Activated CD4-positive, alpha-beta T cell treated with anti-CD3 and anti-CD28 coated beads for 36 hours (primary cell): ENCODE measurements around the gene ZNF322. TPM values are rescaled to one million over a fixed set of nuclear protein-coding genes. Genes with fewer than 3 reads are reported as not detected.

Experiments
- ATAC-seq: fragments of 200-7000 bp; cut with Tn5 transposase; one replicate; pipeline ENCODE4 v1.10.0; 2021; ENCODE audit warnings: mild to moderate bottlenecking, moderate library complexity
- CTCF ChIA-PET: fragments of 350-600 bp; sonication (Branson Sonifier 250); formaldehyde crosslinking; loops from one replicate; lab custom pipeline; 2021; ENCODE audit warnings: antibody characterized with exemption; lab: Charles Lee
- POLR2A ChIA-PET: fragments of 350-600 bp; sonication (Branson Sonifier 250); formaldehyde crosslinking; loops from one replicate; lab custom pipeline; 2021; ENCODE audit warnings: antibody characterized with exemption, inconsistent platforms; lab: Charles Lee
- DNase-seq: peaks from one replicate; pipeline ENCODE4 v3.0.0-alpha.2; 2020
- H3K27ac Mint-ChIP-seq: one replicate; pipeline ENCODE4 v1.8.0; 2021; ENCODE audit warnings: mixed read lengths
- H3K27me3 Mint-ChIP-seq: one replicate; pipeline ENCODE4 v1.8.0; 2021; ENCODE audit warnings: mixed read lengths
- H3K36me3 Mint-ChIP-seq: one replicate; pipeline ENCODE4 v1.8.0; 2021; ENCODE audit warnings: low read depth, mixed read lengths
- H3K4me1 Mint-ChIP-seq: one replicate; pipeline ENCODE4 v1.8.0; 2021; ENCODE audit warnings: mixed read lengths
- H3K4me3 Mint-ChIP-seq: one replicate; pipeline ENCODE4 v1.8.0; 2021; ENCODE audit warnings: mild to moderate bottlenecking, moderate library complexity, mixed read lengths
- H3K9me3 Mint-ChIP-seq: one replicate; pipeline ENCODE4 v1.8.0; 2021; ENCODE audit warnings: low read depth, mixed read lengths
- intact Hi-C, 2 experiments: fragments of 100-400 bp; cut with DNase I in 1 of 2; cut with micrococcal nuclease in 1 of 2; formaldehyde crosslinking; loops; one replicate each; pipeline versions ENCODE4 v1.14.2 to v1.15.1; 2022 to 2024; cut with DNase I, micrococcal nuclease
- total RNA-seq, 2 experiments: library from RNA; stranded (reverse); gene quantifications; one replicate each; pipeline ENCODE4 v1.2.3, GENCODE V29; 2021

The ZNF322 gene
- total RNA-seq, 2 experiments from 2014 or later: 5.2 to 8.4 TPM

- Mint-ChIP-seq H3K27me3 (peaks cover 9% of the 10 kb centered on the region), H3K9me3 (no peaks in the 10 kb centered on the region), H3K4me3 (no peak overlapping the region), H3K27ac (no peak overlapping the region), H3K36me3 (peaks cover 33% of the 10 kb centered on the region), H3K4me1 (peaks cover 27% of the 10 kb centered on the region)
- CTCF ChIA-PET: no interaction called here
- intact Hi-C loops: no loop called here
- ATAC-seq: no peak
- DNase-seq: no peak
- POLR2A ChIA-PET: no interaction called here
These were observed 2.3 kb downstream of the ZNF322 start for GRCh38 chr6:26657256-26657655.

GRCh38 chr6:26653007-26653406 is 6.5 kb downstream of the ZNF322 start:
- Mint-ChIP-seq H3K9me3 (peaks cover 7% of the 10 kb centered on the region), H3K27ac (no peak overlapping the region), H3K27me3 (no peaks in the 10 kb centered on the region), H3K36me3 (peaks cover 60% of the 10 kb centered on the region), H3K4me3 (no peak overlapping the region), H3K4me1 (peaks cover 13% of the 10 kb centered on the region)
- intact Hi-C loops: no loop called here
- no peak for DNase-seq
- ChIA-PET POLR2A (no interaction called here), CTCF (no interaction called here)
- ATAC-seq: no peak

- CTCF ChIA-PET: no interaction called here
- no peak for ATAC-seq
- peaks cover 8% of the 10 kb centered on the region for H3K9me3 Mint-ChIP-seq
- DNase-seq: no peak
- intact Hi-C loops: no loop called here
- H3K27me3 Mint-ChIP-seq: no peaks in the 10 kb centered on the region
- POLR2A ChIA-PET: no interaction called here
- H3K4me3 Mint-ChIP-seq: no peak overlapping the region
- H3K4me1 Mint-ChIP-seq: peaks cover 2% of the 10 kb centered on the region
- no peak overlapping the region for H3K27ac Mint-ChIP-seq
- H3K36me3 Mint-ChIP-seq: peaks cover 55% of the 10 kb centered on the region
These were observed 8.3 kb downstream of the ZNF322 start for GRCh38 chr6:26651133-26651781.

GRCh38 chr6:26646074-26646473 is 13.5 kb downstream of the ZNF322 start:
- POLR2A ChIA-PET: no interaction called here
- Mint-ChIP-seq H3K4me1 (no peaks in the 10 kb centered on the region), H3K4me3 (no peak overlapping the region), H3K9me3 (peaks cover 19% of the 10 kb centered on the region), H3K27me3 (no peaks in the 10 kb centered on the region), H3K36me3 (peaks cover 60% of the 10 kb centered on the region), H3K27ac (no peak overlapping the region)
- no peak for DNase-seq
- ATAC-seq: no peak
- intact Hi-C loops: no loop called here
- CTCF ChIA-PET: no interaction called here

- Mint-ChIP-seq H3K9me3 (peaks cover 32% of the 10 kb centered on the region), H3K36me3 (peaks cover 67% of the 10 kb centered on the region), H3K27ac (no peak overlapping the region), H3K27me3 (no peaks in the 10 kb centered on the region), H3K4me1 (no peaks in the 10 kb centered on the region), H3K4me3 (no peak overlapping the region)
- POLR2A ChIA-PET: no interaction called here
- ATAC-seq: no peak
- DNase-seq: no peak
- CTCF ChIA-PET: no interaction called here
- intact Hi-C loops: no loop called here
These were observed 18.7 kb downstream of the ZNF322 start for GRCh38 chr6:26640806-26641205.

GRCh38 chr6:26629359-26629758 is 30.2 kb downstream of the ZNF322 start:
- POLR2A ChIA-PET: no interaction called here
- CTCF ChIA-PET: no interaction called here
- Mint-ChIP-seq H3K4me3 (no peak overlapping the region), H3K9me3 (peaks cover 6% of the 10 kb centered on the region), H3K36me3 (peaks cover 6% of the 10 kb centered on the region), H3K27ac (no peak overlapping the region), H3K4me1 (no peaks in the 10 kb centered on the region), H3K27me3 (peaks cover 6% of the 10 kb centered on the region)
- intact Hi-C loops: no loop called here
- ATAC-seq: no peak
- no peak for DNase-seq

GRCh38 chr6:26627843-26628242 is 31.7 kb downstream of the ZNF322 start:
- intact Hi-C loops: no loop called here
- H3K27ac Mint-ChIP-seq: no peak overlapping the region
- no peaks in the 10 kb centered on the region for H3K36me3 Mint-ChIP-seq
- no peak overlapping the region for H3K4me3 Mint-ChIP-seq
- no peak for ATAC-seq
- no peak for DNase-seq
- no peaks in the 10 kb centered on the region for H3K4me1 Mint-ChIP-seq
- peaks cover 6% of the 10 kb centered on the region for H3K27me3 Mint-ChIP-seq
- H3K9me3 Mint-ChIP-seq: peaks cover 7% of the 10 kb centered on the region
- CTCF ChIA-PET: interaction anchor here (0.5 kb wide), 1 partner anchor 410 kb away, joined by 3 read pairs; no protein-coding TSS in a partner anchor
- POLR2A ChIA-PET: no interaction called here

- ChIA-PET POLR2A (no interaction called here), CTCF (interaction anchor here (0.7 kb wide), 1 partner anchor 1140 kb away, joined by 3 read pairs; no protein-coding TSS in a partner anchor)
- H3K4me1 Mint-ChIP-seq: no peaks in the 10 kb centered on the region
- DNase-seq (no peak), ATAC-seq (no peak)
- no peaks in the 10 kb centered on the region for H3K36me3 Mint-ChIP-seq
- H3K4me3 Mint-ChIP-seq: no peak overlapping the region
- H3K9me3 Mint-ChIP-seq: peaks cover 7% of the 10 kb centered on the region
- intact Hi-C loops: no loop called here
- H3K27me3 Mint-ChIP-seq: peaks cover 10% of the 10 kb centered on the region
- no peak overlapping the region for H3K27ac Mint-ChIP-seq
These were observed 35.0 kb downstream of the ZNF322 start for GRCh38 chr6:26624557-26624956.

GRCh38 chr6:26623339-26623859 is 36.1 kb downstream of the ZNF322 start:
- Mint-ChIP-seq H3K4me1 (no peaks in the 10 kb centered on the region), H3K9me3 (peaks cover 7% of the 10 kb centered on the region), H3K4me3 (no peak overlapping the region), H3K36me3 (no peaks in the 10 kb centered on the region), H3K27me3 (peaks cover 8% of the 10 kb centered on the region), H3K27ac (no peak overlapping the region)
- ChIA-PET CTCF (interaction anchor here (1.3 kb wide), 1 partner anchor 9 kb away, joined by 3 read pairs; no protein-coding TSS in a partner anchor), POLR2A (interaction anchor here (0.6 kb wide), 1 partner anchor 40 kb away, joined by 4 read pairs; no protein-coding TSS in a partner anchor)
- DNase-seq (no peak), ATAC-seq (no peak)
- intact Hi-C loops: no loop called here

GRCh38 chr6:26613689-26614683 is 45.6 kb downstream of the ZNF322 start:
- Mint-ChIP-seq H3K4me1 (peaks cover 17% of the 10 kb centered on the region), H3K36me3 (no peaks in the 10 kb centered on the region), H3K9me3 (no peaks in the 10 kb centered on the region), H3K27ac (no peak overlapping the region), H3K4me3 (peak overlapping the region; percentile 67), H3K27me3 (peaks cover 24% of the 10 kb centered on the region)
- ATAC-seq (peak; percentile 36), DNase-seq (peak; percentile 50)
- intact Hi-C loops: loop anchor here in 1 of 2 experiments (5.0 kb wide), 1 partner anchor 483 kb away; no protein-coding TSS in a partner anchor
- ChIA-PET CTCF (interaction anchor here (0.6 to 2.5 kb wide), 3 partner anchors 9 to 125 kb away, joined by 3 to 8 read pairs (median 3); no protein-coding TSS in a partner anchor), POLR2A (no interaction called here)

GRCh38 chr6:26613201-26613600 is 46.3 kb downstream of the ZNF322 start:
- ChIA-PET CTCF (interaction anchor here (0.6 to 2.5 kb wide), 3 partner anchors 36 to 285 kb away, joined by 3 to 8 read pairs (median 3); no protein-coding TSS in a partner anchor), POLR2A (no interaction called here)
- Mint-ChIP-seq H3K4me3 (peak overlapping the region; percentile 67), H3K36me3 (no peaks in the 10 kb centered on the region), H3K27ac (no peak overlapping the region), H3K4me1 (peaks cover 17% of the 10 kb centered on the region), H3K27me3 (peaks cover 24% of the 10 kb centered on the region), H3K9me3 (no peaks in the 10 kb centered on the region)
- intact Hi-C loops: loop anchor here in 1 of 2 experiments (5.0 kb wide), 1 partner anchor 484 kb away; no protein-coding TSS in a partner anchor
- ATAC-seq: no peak
- no peak for DNase-seq
